CD4-positive, alpha-beta T cell (primary cell): ENCODE data around the gene EGLN3. TPM values are rescaled to one million over a fixed set of nuclear protein-coding genes. Genes with fewer than 3 reads are reported as not detected.

Source experiments
- ATAC-seq: fragments of 200-7000 bp; cut with Tn5 transposase; one replicate; pipeline ENCODE4 v1.10.0; 2022; ENCODE audit warnings: mild to moderate bottlenecking; ENCODE audit not compliant: poor library complexity
- CTCF ChIA-PET: fragments of 350-600 bp; sonication (Branson Sonifier 250); formaldehyde crosslinking; loops from one replicate; lab custom pipeline; 2021; ENCODE audit warnings: antibody characterized with exemption, inconsistent platforms; lab: Charles Lee
- POLR2A ChIA-PET: fragments of 350-600 bp; sonication (Branson Sonifier 250); formaldehyde crosslinking; loops from one replicate; lab custom pipeline; 2021; ENCODE audit warnings: antibody characterized with exemption, inconsistent platforms; lab: Charles Lee
- DNase-seq, 14 experiments: peaks; one replicate each; pipeline ENCODE4 v3.0.0-alpha.2; 2013 to 2020; ENCODE audit warnings: mixed read lengths in 2 of 14
- H3K27ac ChIP-seq, 2 donors: one replicate each; pipeline versions ENCODE4 v1.5.1 to v1.7.0; 2013; ENCODE audit warnings: low read length in 2 of 2, low read depth in 1 of 2, mild to moderate bottlenecking in 1 of 2
- H3K27me3 ChIP-seq, 2 experiments: 1 replicate in 1 of 2; 2 replicates in 1 of 2; pipeline versions ENCODE4 v1.6.1 to v1.7.0; 2013; ENCODE audit warnings: low read length in 2 of 2, control low read depth in 1 of 2, mild to moderate bottlenecking in 1 of 2, moderate library complexity in 1 of 2; ENCODE audit not compliant: insufficient read depth in 2 of 2, control insufficient read depth in 1 of 2
- H3K36me3 ChIP-seq: one replicate; pipeline ENCODE4 v1.6.1; 2013; ENCODE audit warnings: low read length, control low read depth; ENCODE audit not compliant: insufficient read depth
- H3K4me1 ChIP-seq: one replicate; pipeline ENCODE4 v1.6.1; 2013; ENCODE audit warnings: low read length, control low read depth; ENCODE audit not compliant: insufficient read depth
- H3K4me3 ChIP-seq: one replicate; pipeline ENCODE4 v1.5.1; 2013; ENCODE audit warnings: mild to moderate bottlenecking, low read length, moderate library complexity
- H3K9me3 ChIP-seq, 2 experiments: 1 replicate in 1 of 2; 2 replicates in 1 of 2; pipeline versions ENCODE4 v1.6.1 to v1.7.0; 2013; ENCODE audit warnings: low read length in 2 of 2, mild to moderate bottlenecking in 2 of 2, control low read depth in 1 of 2, moderate library complexity in 1 of 2; ENCODE audit not compliant: control insufficient read depth in 1 of 2, insufficient read depth in 1 of 2
- H3K27ac Mint-ChIP-seq: one replicate; pipeline ENCODE4 v1.8.0; 2020; ENCODE audit warnings: mixed read lengths
- H3K27me3 Mint-ChIP-seq: one replicate; pipeline ENCODE4 v1.8.0; 2021; ENCODE audit warnings: mixed read lengths
- H3K36me3 Mint-ChIP-seq: one replicate; pipeline ENCODE4 v1.8.0; 2021; ENCODE audit warnings: low read depth, mixed read lengths
- H3K4me1 Mint-ChIP-seq: one replicate; pipeline ENCODE4 v1.8.0; 2021; ENCODE audit warnings: low read depth, mixed read lengths
- H3K4me3 Mint-ChIP-seq: one replicate; pipeline ENCODE4 v1.8.0; 2020; ENCODE audit warnings: mild to moderate bottlenecking, mixed read lengths
- H3K9me3 Mint-ChIP-seq: one replicate; pipeline ENCODE4 v1.8.0; 2020; ENCODE audit warnings: mixed read lengths
- intact Hi-C, 2 experiments: fragments of 100-400 bp; cut with DNase I in 1 of 2; cut with micrococcal nuclease in 1 of 2; formaldehyde crosslinking; loops; one replicate each; pipeline versions ENCODE4 v1.15.1 to v1.9.0; 2023 to 2025; cut with DNase I, micrococcal nuclease
- total RNA-seq, 174 experiments: library from RNA in 2 of 174; stranded (reverse) in 2 of 174; gene quantifications; one replicate each; pipeline ENCODE4 v1.2.3 and lab custom pipeline; 2021 to 2026
- TF ChIP-seq, protein P1 (sequence below): fragments of 200-600 bp; IDR thresholded peaks from one replicate; pipeline ENCODE4 v1.8.0; 2022; ENCODE audit warnings: antibody characterized with exemption, mild to moderate bottlenecking

EGLN3 gene
- total RNA-seq, 2 experiments from 2014 or later = 1.1 to 1.3 TPM

DNA sequence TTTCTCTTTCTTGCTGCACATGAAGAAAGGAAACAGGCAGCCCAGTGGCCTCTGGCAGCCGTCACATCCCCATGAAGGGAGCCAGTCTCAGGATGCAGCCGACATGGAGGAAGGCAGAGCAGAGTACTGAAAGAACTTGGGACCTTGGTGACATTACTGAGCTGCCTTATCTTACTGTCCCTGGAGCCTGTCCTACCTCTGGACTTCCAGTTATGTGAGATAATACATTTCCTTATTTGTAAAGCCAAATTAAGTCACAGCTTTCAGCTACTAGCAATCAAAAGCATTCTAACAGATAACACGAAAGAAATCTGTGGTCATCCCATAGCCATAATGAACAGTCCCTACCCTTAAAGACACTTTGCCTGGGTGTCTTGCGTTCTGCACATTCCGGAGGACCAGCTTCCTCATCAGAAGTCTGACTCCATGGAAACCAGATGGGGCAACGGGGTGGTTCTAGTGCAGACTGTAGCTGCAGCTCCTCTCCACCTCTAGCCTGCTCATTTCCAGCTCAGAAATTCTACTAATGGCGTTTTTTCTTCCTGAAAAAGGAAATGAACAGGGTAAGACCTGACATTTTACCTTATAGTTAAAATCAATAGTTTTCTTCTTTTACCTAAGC, 7.8 kb upstream of the EGLN3 start:
- DNase-seq (no peak), ATAC-seq (no peak)
- Histone ChIP-seq H3K4me3 (no peak overlapping the region), H3K4me1 (peaks cover 7% of the 10 kb centered on the region), H3K27ac (no peak overlapping the region), H3K36me3 (no peaks in the 10 kb centered on the region), H3K9me3 (no peaks in the 10 kb centered on the region), H3K27me3 (no peaks in the 10 kb centered on the region)
- H3K27me3 Mint-ChIP-seq = peaks cover 25% of the 10 kb centered on the region
- POLR2A ChIA-PET = interaction anchor here (1.0 kb wide), 1 partner anchor 11 kb away, joined by 3 read pairs; no protein-coding TSS in a partner anchor
- intact Hi-C loops = no loop called here
- TF ChIP-seq, protein P1, sequence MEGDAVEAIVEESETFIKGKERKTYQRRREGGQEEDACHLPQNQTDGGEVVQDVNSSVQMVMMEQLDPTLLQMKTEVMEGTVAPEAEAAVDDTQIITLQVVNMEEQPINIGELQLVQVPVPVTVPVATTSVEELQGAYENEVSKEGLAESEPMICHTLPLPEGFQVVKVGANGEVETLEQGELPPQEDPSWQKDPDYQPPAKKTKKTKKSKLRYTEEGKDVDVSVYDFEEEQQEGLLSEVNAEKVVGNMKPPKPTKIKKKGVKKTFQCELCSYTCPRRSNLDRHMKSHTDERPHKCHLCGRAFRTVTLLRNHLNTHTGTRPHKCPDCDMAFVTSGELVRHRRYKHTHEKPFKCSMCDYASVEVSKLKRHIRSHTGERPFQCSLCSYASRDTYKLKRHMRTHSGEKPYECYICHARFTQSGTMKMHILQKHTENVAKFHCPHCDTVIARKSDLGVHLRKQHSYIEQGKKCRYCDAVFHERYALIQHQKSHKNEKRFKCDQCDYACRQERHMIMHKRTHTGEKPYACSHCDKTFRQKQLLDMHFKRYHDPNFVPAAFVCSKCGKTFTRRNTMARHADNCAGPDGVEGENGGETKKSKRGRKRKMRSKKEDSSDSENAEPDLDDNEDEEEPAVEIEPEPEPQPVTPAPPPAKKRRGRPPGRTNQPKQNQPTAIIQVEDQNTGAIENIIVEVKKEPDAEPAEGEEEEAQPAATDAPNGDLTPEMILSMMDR = no peak
- H3K27ac Mint-ChIP-seq = no peak overlapping the region
- no peak overlapping the region for H3K4me3 Mint-ChIP-seq
- no peaks in the 10 kb centered on the region for H3K36me3 Mint-ChIP-seq
- peaks cover 3% of the 10 kb centered on the region for H3K4me1 Mint-ChIP-seq
- CTCF ChIA-PET = no interaction called here
- H3K9me3 Mint-ChIP-seq = no peaks in the 10 kb centered on the region

DNA sequence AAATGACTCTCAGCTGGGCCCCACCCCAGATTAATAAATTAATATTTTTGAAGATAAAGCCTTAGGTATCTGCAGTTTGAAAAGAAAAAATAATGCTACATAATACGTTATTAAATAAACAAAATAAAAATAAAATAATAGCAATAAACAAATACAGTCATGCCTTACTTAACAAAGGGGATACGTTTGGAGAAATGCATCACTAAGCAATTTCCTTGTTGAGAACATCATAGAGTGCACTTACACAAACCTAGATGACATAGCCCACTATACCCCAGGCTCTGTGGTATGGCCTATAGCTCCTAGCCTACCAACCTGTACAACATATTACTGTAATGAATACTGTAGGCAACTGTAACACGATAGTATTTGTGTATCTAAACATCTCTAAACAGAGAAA, 7.1 kb upstream of the EGLN3 start:
- Mint-ChIP-seq H3K36me3 (no peaks in the 10 kb centered on the region), H3K27ac (no peak overlapping the region), H3K4me3 (no peak overlapping the region), H3K4me1 (peaks cover 3% of the 10 kb centered on the region), H3K27me3 (peaks cover 33% of the 10 kb centered on the region), H3K9me3 (no peaks in the 10 kb centered on the region)
- ATAC-seq (no peak), DNase-seq (no peak)
- intact Hi-C loops = no loop called here
- H3K27ac ChIP-seq = no peak overlapping the region
- no peaks in the 10 kb centered on the region for H3K9me3 ChIP-seq
- no peaks in the 10 kb centered on the region for H3K36me3 ChIP-seq
- no peaks in the 10 kb centered on the region for H3K27me3 ChIP-seq
- H3K4me1 ChIP-seq = peaks cover 7% of the 10 kb centered on the region
- ChIA-PET CTCF (no interaction called here), POLR2A (no interaction called here)
- TF ChIP-seq, protein P1 = no peak
- H3K4me3 ChIP-seq = no peak overlapping the region

DNA sequence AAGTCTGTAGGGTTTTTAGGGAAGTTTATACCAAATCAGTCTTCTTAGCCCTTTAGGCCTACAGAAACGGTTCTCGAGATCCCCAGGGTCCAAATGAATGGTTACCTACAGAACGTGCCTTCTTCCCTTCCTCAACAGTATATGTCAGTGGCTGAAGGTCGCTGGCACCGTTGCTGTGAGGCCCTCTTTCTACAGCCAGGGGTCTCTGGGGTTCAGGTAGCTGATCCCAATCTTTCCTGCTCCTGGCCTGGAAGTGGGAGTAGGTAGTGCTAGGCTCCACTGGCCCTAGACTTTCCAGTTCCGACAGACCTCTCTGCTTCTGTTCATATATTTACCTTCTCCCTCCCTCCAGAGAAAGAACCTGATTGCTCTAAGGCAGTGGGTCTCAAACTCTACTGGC, 6.4 kb upstream of the EGLN3 start:
- Histone ChIP-seq H3K4me3 (no peak overlapping the region), H3K4me1 (peaks cover 7% of the 10 kb centered on the region), H3K27me3 (peaks cover 0 to 6% of the 10 kb centered on the region in 2 experiments), H3K27ac (no peak overlapping the region), H3K36me3 (no peaks in the 10 kb centered on the region), H3K9me3 (no peaks in the 10 kb centered on the region)
- H3K27ac Mint-ChIP-seq = no peak overlapping the region
- H3K4me1 Mint-ChIP-seq = peaks cover 3% of the 10 kb centered on the region
- ATAC-seq = no peak
- ChIA-PET CTCF (no interaction called here), POLR2A (no interaction called here)
- H3K27me3 Mint-ChIP-seq = peaks cover 40% of the 10 kb centered on the region
- no peak overlapping the region for H3K4me3 Mint-ChIP-seq
- TF ChIP-seq, protein P1 = no peak
- intact Hi-C loops = no loop called here
- no peak for DNase-seq
- H3K36me3 Mint-ChIP-seq = no peaks in the 10 kb centered on the region
- H3K9me3 Mint-ChIP-seq = no peaks in the 10 kb centered on the region
